Measurements from ENCODE around the gene ANKRD36B.
"Not testable (repeated sequence)": the region's sequence is repeated elsewhere in the genome, so short reads cannot be mapped to it uniquely, and the experiment has no call there.

The ANKRD36B gene

GRCh38 chr2:97549058-97549457 is 40.6 kb downstream of the ANKRD36B start:
- not testable (repeated sequence) for DNase-seq (ENCODE audit: low read depth)

GRCh38 chr2:97548536-97548935 is 41.1 kb downstream of the ANKRD36B start:
- DNase-seq (ENCODE audit: low read depth), result not testable (repeated sequence)

- no peak for DNase-seq (ENCODE audit: low read depth)
Observed at GRCh38 chr2:97546711-97547110, 43.0 kb downstream of the ANKRD36B start.

DNA sequence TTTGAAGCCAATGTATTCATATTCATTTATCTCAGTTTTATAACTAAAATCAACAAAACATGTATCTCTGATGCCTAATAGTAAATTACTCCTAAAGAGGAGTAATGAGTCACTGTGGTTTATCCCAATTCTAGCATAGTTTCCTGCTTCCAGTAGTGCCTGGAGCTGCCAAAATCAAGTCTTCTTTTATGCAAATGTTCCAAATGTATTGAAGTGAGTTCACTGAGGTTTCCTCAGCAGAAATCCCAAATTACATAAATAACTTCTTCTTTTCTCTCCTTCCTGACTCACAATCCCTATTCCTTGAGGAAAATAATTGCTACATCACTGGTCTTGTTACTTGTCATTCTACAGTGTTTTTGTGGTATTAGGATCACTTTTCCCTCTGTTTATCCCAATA is 44.8 kb downstream of the ANKRD36B start:
- DNase-seq (ENCODE audit: low read depth), result not testable (repeated sequence)

- not testable (repeated sequence) for DNase-seq (ENCODE audit: low read depth)
Observed at GRCh38 chr2:97525904-97526303, 63.8 kb downstream of the ANKRD36B start.

GRCh38 chr2:97523816-97524215 is 65.9 kb downstream of the ANKRD36B start:
- DNase-seq (ENCODE audit: low read depth), result not testable (repeated sequence)

DNA sequence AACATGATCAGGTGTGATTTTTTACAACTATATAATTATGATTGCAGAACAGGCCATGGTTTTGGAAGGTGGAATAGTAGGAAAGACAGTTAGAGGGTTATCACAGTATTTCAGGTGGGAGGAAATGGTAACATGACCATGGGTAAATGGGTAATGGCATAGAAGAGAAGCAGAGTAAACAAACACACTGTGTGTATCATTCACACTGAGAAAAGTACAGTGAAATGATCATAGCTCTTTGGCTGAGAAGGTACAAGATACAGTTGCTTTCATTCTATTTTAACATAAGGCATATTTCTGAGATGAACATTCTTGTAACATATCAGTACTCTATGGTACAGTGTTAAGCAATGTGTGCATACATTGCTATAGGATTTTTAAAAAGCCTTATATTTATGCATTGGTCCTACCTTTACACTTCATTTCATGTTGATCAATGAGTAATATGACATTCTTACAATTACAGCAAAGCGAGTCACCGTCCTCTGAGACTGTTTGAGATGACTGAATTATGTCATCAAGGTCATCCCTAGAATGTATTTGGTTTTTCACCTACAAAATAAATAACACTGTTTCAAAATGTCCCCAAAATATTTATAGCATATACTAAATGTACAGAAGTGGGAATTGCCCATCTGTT is 66.6 kb downstream of the ANKRD36B start:
- not testable (repeated sequence) for DNase-seq (ENCODE audit: low read depth)

DNA sequence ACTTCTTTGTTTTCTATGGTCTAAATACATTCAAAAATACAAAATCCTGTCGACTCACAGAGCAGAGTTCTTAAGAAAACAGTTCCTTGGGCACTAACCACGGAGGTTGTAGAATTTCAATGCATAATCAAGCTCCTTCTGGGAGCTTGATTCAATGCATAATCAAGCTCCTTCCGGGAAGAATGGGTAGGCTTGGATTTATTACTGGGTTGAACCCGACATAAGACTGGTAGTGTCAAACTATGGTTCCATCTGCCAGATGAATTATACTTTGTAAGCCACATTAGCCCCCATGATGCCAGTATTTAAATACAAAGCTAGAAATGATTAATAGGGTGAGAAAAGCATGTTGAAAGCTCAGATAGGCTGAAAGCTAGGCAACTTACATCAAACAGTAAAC is 94.0 kb downstream of the ANKRD36B start:
- not testable (repeated sequence) for DNase-seq (ENCODE audit: low read depth)

DNA sequence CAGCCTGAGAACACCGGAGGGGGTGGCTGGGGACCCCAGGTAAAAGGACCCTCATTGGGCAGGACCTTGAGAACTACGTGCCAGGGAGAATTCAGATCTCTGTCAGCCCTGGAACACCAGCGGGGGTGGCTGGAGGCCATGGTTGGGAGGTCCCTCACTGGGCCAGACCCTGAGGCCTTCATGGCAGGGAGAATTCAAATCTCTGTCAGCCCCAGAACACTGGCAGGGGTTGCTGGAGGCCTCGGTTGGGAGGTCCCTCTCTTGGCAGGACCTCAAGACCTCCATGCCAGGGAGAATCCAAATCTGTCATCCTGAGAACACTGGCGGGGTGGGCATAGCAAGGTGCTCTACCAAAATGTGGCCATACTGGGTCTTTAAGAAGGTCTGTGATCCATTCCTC is 99.5 kb downstream of the ANKRD36B start:
- not testable (repeated sequence) for DNase-seq (ENCODE audit: low read depth)

Measured in T-helper 22 cell (primary cell).